Smooth muscle cell of the brain vasculature (primary cell): ENCODE measurements around the gene ITSN2.
"Not testable (repeated sequence)": the region's sequence is repeated elsewhere in the genome, so short reads cannot be mapped to it uniquely, and the experiment has no call there.

Experiments
- DNase-seq: peaks from one replicate; pipeline ENCODE4 v3.0.0-alpha.2; 2012; ENCODE audit warnings: low read depth, low spot score

The ITSN2 gene

DNA sequence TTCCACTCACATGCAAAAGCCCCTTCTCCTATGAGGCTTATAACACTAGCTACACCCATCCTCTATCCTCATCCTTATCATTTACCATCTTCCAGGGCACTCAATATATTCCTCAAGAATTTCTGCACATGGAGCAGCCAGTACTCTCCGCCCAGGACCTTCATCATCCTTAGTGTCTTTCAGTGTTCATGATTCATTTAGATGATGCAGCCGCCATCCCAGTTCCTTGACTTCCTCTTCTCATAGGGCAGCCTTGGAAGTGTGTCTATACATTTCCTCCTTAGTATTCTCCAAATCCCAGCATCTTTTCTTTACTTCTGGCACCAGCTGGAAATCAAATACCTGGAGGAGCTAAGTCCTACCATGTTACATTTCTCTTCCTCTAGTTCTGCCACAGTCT is 3.0 kb upstream of the ITSN2 start:
- no peak for DNase-seq

GRCh38 chr2:24362253-24362652 is 1.9 kb upstream of the ITSN2 start:
- no peak for DNase-seq

- DNase-seq = no peak
Observed at GRCh38 chr2:24360963-24361330, 611 bp upstream of the ITSN2 start.

- DNase-seq = no peak
Observed at GRCh38 chr2:24359129-24360049, 947 bp downstream of the ITSN2 start.

- DNase-seq = not testable (repeated sequence)
Observed at GRCh38 chr2:24357767-24358166, 2.6 kb downstream of the ITSN2 start.

DNA sequence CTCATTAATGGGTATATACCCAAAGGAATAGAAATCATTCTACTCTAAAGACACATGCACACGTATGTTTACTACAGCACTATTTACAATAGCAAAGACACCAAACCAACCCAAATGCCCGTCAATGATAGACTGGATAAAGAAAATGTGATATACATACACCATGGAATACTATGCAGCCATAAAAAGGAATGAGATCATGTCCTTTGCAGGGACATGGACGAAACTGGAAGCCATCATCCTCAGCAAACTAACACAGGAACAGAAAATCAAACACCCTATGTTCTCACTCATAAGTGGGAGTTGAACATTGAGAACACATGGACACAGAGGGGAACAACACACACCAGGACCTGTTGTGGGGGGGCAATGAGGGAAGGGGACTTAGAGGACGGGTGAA is 3.2 kb downstream of the ITSN2 start:
- not testable (repeated sequence) for DNase-seq

- DNase-seq = no peak
Observed at GRCh38 chr2:24354957-24355356, 5.4 kb downstream of the ITSN2 start.

GRCh38 chr2:24354395-24354794 is 5.9 kb downstream of the ITSN2 start:
- DNase-seq = no peak

DNA sequence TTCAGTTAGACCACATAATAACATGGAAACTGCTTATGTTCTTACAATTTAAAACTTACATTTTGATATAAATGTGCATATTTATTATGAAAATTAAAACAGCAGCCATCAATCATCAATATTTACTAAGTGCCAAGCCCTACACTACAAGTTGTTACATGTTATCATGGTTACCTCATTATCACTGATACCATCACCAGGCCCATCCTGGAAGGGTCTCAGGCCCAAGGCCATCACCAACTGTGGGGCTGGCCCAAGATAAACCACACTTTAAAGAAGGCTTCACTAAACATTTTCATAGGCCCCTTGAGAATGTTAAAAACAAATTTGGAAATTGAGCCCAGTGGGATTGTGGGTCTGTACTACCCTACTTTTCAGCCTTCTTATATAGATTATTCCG is 6.4 kb downstream of the ITSN2 start:
- DNase-seq = no peak

DNA sequence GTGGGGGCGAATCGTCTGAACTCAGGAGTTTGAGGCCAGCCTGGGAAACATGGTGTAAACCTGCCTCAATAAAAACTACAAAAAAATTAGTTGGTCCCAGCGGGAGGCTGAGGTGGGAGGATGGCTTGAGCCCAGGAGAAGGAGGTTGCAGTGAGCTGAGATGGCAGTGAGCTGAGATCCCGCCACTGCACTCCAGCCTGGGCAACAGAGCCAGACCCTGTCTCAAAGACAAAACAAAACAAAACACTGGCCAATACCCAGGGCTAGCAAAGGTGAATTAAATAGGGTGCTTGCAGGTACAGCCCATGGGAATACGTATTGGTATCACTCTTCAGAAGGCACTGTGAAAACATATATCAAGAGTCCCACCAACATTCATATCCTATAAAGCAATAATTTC is 7.0 kb downstream of the ITSN2 start:
- no peak for DNase-seq

GRCh38 chr2:24352664-24353063 is 7.7 kb downstream of the ITSN2 start:
- DNase-seq = no peak

GRCh38 chr2:24351981-24352380 is 8.4 kb downstream of the ITSN2 start:
- no peak for DNase-seq

DNA sequence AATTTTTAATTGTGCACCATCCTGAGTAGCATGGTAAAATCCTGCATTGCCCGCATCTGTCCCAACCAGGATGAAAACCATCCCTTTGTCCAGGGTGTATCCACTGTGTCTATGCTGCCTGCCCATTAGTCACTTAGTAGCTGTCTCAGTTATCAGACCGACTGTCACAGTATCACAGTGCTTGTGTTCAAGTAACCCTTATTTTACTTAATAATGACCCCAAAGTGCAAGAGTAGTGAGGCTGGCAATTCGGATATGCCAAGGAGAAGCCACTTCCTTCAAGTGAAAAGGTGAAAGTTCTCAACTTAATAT is 8.8 kb downstream of the ITSN2 start:
- no peak for DNase-seq

DNA sequence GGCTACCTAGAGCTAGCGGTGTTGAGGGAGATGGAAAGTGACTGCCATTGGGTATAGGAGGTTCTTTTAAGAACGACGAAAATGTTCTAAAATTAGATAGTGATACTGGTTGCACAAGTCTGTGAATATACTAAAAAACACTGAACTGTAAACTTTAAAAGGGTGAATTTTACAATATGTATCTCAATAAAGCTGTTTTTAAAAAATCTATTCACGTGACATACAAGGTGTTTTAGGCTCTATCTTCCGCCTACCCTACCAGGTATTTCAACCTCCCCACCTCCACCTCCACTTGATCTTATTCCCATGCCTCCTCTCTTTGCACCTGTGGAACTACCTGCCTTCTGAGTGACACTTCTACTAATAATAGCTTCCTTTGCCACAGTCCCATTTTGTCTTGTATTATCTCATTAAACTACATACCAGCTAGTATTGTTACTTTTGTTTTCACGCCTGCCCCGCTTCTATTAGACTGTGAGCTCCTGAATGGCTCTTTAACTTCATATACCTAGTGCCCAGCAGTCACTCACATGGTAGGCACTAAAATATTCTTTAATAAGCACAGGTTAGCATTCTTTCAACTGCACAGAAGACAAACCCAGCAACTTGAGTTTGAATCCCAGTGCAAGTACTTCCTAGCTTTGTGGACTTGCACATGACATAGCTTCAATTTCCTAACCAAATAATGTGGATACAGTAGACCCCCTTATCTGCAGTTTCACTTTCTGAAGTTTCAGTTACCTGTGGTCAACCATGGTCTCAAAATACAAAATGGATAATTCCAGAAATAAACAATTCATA is 9.3 kb downstream of the ITSN2 start:
- DNase-seq = no peak

DNA sequence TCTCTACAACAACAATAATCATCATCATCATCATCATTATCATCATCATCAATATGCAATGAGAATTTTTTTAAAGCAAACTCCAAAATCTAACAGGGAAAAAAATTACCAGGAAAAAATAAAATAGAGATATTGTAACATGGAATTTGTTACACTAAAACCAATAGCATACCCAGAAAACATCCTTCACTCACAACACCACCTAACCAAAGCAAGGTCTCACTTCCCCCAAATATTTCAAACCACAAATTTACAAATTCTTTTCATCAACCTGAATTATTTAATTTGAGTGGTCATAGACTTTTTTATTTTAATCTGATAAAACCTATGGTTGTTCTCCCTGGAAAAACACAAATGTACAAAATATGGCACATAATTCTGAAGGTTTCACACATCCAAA is 11.2 kb downstream of the ITSN2 start:
- no peak for DNase-seq

DNA sequence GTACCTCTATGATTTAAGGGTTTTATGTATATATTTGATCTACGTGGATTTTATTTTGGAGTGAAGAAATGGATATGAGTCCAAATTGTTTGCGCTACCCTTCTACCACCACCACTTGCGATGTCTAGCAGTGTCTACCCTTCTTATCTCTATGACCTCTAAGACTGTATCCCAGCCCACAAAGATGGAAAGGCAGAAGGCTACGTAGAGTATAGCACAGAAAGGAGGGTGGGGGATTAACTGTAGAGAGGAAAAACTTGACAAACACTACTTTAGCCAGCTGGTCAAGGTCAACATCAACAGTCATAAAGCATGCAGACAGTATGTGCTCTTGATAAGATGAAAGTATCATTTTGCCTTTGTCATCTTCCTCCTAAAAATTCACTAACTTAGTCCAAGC is 14.4 kb downstream of the ITSN2 start:
- DNase-seq = no peak

- no peak for DNase-seq
Observed at GRCh38 chr2:24343225-24343882, 17.0 kb downstream of the ITSN2 start.

DNA sequence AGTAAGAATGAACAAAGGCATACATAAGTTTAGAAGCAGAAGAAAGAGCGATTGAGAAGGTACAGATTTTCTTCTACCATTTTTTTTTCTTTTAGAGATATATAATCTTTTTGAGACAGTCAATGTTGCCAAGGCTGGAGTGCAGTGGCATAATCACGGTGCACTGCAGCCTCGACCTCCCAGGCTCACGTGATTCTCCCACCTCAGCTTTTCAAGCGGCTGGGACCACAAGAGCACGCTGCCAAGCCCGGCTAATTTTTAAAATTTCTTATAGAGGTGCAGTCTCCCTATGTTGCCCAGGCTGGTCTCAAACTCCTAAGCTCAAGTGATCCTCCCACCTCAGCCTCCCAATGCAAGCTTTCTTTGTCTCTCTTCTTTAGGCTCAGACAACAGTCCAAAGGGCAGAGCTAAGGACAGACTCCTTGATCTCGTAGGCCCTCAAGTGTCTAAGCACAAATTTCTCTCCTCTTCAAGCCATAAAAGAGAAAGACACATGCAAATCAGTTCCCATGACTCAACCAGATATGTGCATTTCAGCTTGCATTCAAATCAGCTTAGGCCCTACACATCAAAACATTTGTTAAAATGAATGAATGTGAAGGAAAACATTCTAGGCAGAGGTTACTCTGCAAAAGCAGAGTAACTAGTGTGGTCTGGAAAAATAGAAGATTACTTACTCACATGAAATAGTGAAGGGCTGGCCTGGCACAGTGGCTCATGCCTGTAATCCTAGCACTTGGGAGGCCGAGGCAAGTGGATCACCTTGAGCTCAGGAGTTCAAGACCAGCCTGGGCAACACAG is 18.0 kb downstream of the ITSN2 start:
- DNase-seq = no peak

DNA sequence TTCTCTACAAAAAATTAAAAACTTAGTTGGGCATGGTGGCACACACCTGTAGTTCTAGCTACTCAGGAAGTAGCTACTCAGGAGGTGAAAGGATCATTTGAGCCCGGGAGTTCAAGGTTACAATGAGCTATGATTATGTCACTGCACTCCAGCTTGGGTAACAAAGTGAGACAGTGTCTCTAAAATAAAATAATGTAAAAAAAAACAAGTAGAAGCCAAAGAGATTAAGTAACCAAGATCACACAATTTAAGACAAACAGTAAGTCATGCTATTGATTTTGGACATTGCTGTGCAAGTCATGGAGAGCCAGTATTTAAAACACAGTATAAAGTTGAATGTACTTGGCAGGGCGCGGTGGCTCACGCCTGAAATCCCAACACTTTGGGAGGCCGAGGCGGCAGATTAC is 20.5 kb downstream of the ITSN2 start:
- no peak for DNase-seq

- not testable (repeated sequence) for DNase-seq
Observed at GRCh38 chr2:24339098-24339497, 21.2 kb downstream of the ITSN2 start.

DNA sequence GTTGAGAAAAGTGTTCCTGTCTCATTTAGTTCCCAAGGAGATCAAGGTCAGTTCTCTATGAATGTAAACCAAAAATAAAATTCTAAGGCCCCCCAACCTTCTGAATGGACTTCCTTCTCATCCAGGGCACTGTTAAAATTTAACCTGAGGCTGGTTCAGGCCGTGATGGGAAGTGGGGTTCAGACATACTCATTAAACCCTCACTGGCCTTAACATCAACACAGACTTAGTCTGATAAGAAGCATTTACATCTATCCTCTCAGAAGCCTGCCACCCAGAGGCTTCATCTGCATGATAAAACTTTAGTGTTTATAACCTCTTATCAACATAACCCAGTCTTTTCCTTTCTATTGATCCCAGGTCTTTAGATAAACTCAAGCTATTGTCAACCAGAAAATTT is 22.4 kb downstream of the ITSN2 start:
- DNase-seq = no peak

DNA sequence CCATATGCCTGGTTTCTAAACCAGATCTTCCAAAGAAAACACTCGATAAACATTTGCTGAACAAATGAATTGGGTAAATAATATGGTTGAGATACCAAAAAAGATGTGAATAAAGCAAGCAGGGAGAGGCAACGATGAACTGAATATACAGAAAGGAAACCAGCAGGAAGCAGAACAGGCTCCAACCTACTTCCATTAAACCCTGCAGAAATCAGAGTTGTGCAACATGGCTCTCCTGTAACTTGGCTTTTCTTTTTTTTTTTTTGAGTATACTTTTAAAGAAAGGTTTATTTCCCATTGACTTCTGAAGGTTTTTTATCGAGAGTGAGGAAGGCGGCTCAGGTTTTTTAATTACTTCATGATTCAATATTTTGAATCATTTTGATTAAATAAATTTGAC is 23.5 kb downstream of the ITSN2 start:
- DNase-seq = no peak
